ENCODE measurements around the gene CCDC69. TPM values are rescaled to one million over a fixed set of nuclear protein-coding genes. Genes with fewer than 3 reads are reported as not detected.

CCDC69 gene
- total and polyA plus RNA-seq, 2 of the 8 experiments (the other 6 are each of a cell fraction or from before 2014, with no cell fraction given) = 8.4 to 10.8 TPM

DNA sequence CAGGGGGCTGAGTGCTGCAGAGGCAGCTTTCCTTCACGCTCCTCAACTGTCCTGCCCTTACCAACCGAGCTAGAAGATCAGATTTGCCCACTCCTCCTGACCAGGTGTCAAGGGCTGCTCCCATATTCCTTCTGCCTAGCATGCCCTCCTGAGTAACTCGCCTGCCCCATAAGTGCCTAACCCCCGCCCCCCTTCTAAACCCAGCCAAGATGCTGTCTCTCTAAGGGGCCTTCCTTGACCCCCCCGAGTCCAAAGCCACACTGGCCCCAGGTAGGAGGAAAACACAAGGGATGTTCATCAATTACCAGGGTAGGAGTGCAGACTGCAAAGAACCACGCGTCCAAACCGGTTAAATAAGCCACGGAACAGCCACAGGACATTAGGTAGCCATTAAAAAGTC, 4.8 kb downstream of the CCDC69 start (continued):
- TF ChIP-seq SAP30 (IDR thresholded peaks at IDR 0.05; ENCODE audit: insufficient read depth, insufficient replicate concordance, low read length) (no peak), POU5F1 (IDR thresholded peaks at IDR 0.05; ENCODE audit: low read depth, low read length) (no peak), SP1 (IDR thresholded peaks at IDR 0.05; ENCODE audit: low read depth, low read length) (no peak), CBX8 (IDR thresholded peaks at IDR 0.05; ENCODE audit: borderline replicate concordance, low read depth, low read length) (no peak), ASH2L (IDR thresholded peaks at IDR 0.05; ENCODE audit: low read length) (no peak), CEBPB (IDR thresholded peaks at IDR 0.05; ENCODE audit: low read depth, low read length) (no peak)
- TF ChIP-seq, protein P1, sequence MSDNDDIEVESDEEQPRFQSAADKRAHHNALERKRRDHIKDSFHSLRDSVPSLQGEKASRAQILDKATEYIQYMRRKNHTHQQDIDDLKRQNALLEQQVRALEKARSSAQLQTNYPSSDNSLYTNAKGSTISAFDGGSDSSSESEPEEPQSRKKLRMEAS (IDR thresholded peaks at IDR 0.05) = no peak
